Heart right ventricle (tissue), 16 donors: ENCODE measurements around the gene RPS6KA2. TPM values are rescaled to one million over a fixed set of nuclear protein-coding genes. Genes with fewer than 3 reads are reported as not detected.

Experiments
- ATAC-seq, 8 donors: fragments of 200-7000 bp; cut with Tn5 transposase; one replicate each; pipeline ENCODE4 v1.9.1; 2020; ENCODE audit warnings: mild to moderate bottlenecking in 8 of 8, moderate library complexity in 8 of 8, moderate number of reproducible peaks in 1 of 8
- DNase-seq, 2 donors: peaks; one replicate each; pipeline ENCODE4 v3.0.0-alpha.2; 2020
- H3K27ac ChIP-seq, 10 donors: fragments of 200-600 bp; sonication (generic) in 2 of 10; one replicate each; pipeline versions ENCODE4 v1.5.0 to v1.8.0; 2020 to 2022; ENCODE audit warnings: mild to moderate bottlenecking in 3 of 10
- H3K27me3 ChIP-seq, 7 donors: fragments of 200-600 bp; one replicate each; pipeline ENCODE4 v1.8.0; 2021 to 2022; ENCODE audit warnings: mild to moderate bottlenecking in 2 of 7
- H3K36me3 ChIP-seq, 9 donors: fragments of 200-600 bp; sonication (generic) in 1 of 9; one replicate each; pipeline versions ENCODE4 v1.5.0 to v1.8.0; 2020 to 2022; ENCODE audit warnings: mild to moderate bottlenecking in 2 of 9
- H3K4me1 ChIP-seq, 9 donors: fragments of 200-600 bp; sonication (generic) in 1 of 9; one replicate each; pipeline versions ENCODE4 v1.5.0 to v1.8.0; 2020 to 2022; ENCODE audit warnings: mild to moderate bottlenecking in 4 of 9
- H3K4me3 ChIP-seq, 10 donors: fragments of 200-600 bp; sonication (generic) in 2 of 10; one replicate each; pipeline versions ENCODE4 v1.5.0 to v1.8.0; 2020 to 2022; ENCODE audit warnings: mild to moderate bottlenecking in 7 of 10, moderate library complexity in 2 of 10
- H3K9me3 ChIP-seq, 11 donors: fragments of 200-600 bp in 10 of 11; sonication (generic) in 2 of 11; one replicate each; pipeline versions ENCODE4 v1.5.0 to v1.8.0; 2013 to 2022; ENCODE audit warnings: mild to moderate bottlenecking in 2 of 11, control low read depth in 1 of 11, moderate library complexity in 1 of 11
- WGBS, 2 donors: extraction: QIAGEN DNeasy Blood & Tissue Kit; methylation state at CpG; one replicate each; pipeline ENCODE4 v1.1.7; 2013; ENCODE audit warnings: inconsistent platforms in 1 of 2; 5-methylcytosine and 5-hydroxymethylcytosine counted together
- intact Hi-C, 10 donors: fragments of 100-400 bp; cut with DNase I; formaldehyde crosslinking; loops; one replicate each; pipeline versions ENCODE4 v1.11.1 to v1.14.2; 2022
- polyA plus RNA-seq, 2 donors: library from polyadenylated mRNA; stranded (reverse); fragments of 200-250 nt; gene quantifications; one replicate each; pipeline ENCODE4 v1.2.3, GENCODE V29; 2013
- total RNA-seq, 10 donors: library from RNA; stranded (reverse); fragmentation: NEBNext Ultra II Directional in 3 of 10; extraction: Animal tissue kit (Norgen Biotek cat#: 25700) in 3 of 10; gene quantifications; one replicate each; pipeline versions ENCODE4 v1.2.1 to v1.2.4, GENCODE V29; 2021 to 2023
- TF ChIP-seq, protein P1 (sequence below), 9 donors: fragments of 200-600 bp; sonication (generic) in 2 of 9; IDR thresholded peaks; one replicate each; pipeline versions ENCODE4 v1.5.0 to v1.8.0; 2021 to 2022; ENCODE audit warnings: antibody characterized with exemption in 9 of 9, mild to moderate bottlenecking in 5 of 9, moderate library complexity in 1 of 9
- donor health status: Arrhythmogenic right ventricular cardiomyopathy.
- donor health status: ischemic (EF 13 %, LVEDD 7.1; RV severe dilation, severe dysfunction).
- donor health status: healthy with polysubstance abuse.
- donor health status: DM: no; HTN: yes; CAD: no.
- donor health status: DM: no; HTN: no; CAD: no.
- donor health status: ischemic (EF 25% LVEDD 6.9; RV normal size, moderate dysfunction).
- donor health status: ischemic (EF 25% LVEDD 5.7; RV mildly dilated, moderate dysfunction).
- donor health status: healthy.
- donor health status: DM: yes; HTN: yes; CAD: no.
- donor health status: Ischemic cardiomyopathy.
- donor health status: ischemic (EF 35%, LVEDD 5.7; RV mildly dilated, moderate dysfunction).
- donor health status: nonischemic (EF 11% LVEDD 7.7; RV severe dilation, severe dysfunction).
- donor health status: DM: yes; HTN: yes; CAD: no.
- donor health status: PGD.
- donor health status: ischemic (EF 29% LVEDD 5.4; RV normal size, mild dysfunction).
- donor health status: nonischemic (EF 23%, LVEDD 6.1; RV moderate dilation, normal function).

The RPS6KA2 gene
- total and polyA plus RNA-seq, 12 donors, result 20.3 to 91.4 (median 73.7) TPM

DNA sequence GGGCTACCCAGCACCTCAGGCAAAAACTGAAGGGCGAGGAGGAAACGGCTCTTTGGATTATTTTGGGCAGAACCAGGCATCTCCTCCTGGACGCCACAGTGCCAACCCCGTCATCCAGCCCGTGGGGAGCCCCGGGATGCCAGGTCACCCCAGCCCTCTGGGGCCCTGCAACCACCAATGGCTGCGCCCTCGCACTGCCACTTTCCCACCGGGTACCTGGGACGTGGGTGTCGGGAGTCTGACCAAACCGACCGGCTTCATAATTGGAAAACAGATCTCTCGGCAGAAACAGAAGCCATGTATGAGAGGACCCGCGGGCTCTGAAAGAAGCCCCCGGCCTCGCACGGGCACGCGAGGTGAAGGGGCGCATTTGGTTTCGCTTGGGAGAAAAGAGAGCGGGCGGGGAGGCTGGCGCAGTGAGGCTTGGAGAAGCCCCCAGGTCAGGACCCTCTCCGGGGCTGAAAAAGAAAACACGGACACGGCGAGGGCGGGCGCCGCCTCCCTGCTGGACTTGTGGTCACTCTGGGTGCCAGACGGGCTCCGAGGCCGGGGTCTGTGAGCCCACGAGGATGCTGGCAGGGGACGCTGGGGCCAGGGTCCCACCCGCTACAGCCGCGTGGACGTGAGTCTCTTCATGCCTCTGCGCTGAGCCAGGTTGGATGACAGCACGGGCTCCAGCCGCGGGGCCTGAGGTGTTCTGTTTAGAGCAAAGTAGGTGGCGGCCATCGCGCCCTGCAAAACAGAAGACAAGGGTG lies 214.7 kb downstream of the RPS6KA2 start:
- intact Hi-C loops, result loop anchor here in 1 of 10 donors (5.0 kb wide), 1 partner anchor 815 kb away; no protein-coding TSS in a partner anchor
- WGBS, 2 donors, result 94 to 96% methylated on average over 47 to 49 of the region's 49 CpGs
- Histone ChIP-seq H3K27me3 (no peaks in the 10 kb centered on the region), H3K27ac (peak overlapping the region in 1 of 10 donors; percentile 44), H3K36me3 (peaks cover 0 to 66% (median 13%) of the 10 kb centered on the region in 9 donors), H3K9me3 (no peaks in the 10 kb centered on the region), H3K4me1 (no peaks in the 10 kb centered on the region), H3K4me3 (no peak overlapping the region)
- ATAC-seq, result peak in 1 of 8 donors; percentile 24
- DNase-seq, result no peak
- TF ChIP-seq, protein P1, sequence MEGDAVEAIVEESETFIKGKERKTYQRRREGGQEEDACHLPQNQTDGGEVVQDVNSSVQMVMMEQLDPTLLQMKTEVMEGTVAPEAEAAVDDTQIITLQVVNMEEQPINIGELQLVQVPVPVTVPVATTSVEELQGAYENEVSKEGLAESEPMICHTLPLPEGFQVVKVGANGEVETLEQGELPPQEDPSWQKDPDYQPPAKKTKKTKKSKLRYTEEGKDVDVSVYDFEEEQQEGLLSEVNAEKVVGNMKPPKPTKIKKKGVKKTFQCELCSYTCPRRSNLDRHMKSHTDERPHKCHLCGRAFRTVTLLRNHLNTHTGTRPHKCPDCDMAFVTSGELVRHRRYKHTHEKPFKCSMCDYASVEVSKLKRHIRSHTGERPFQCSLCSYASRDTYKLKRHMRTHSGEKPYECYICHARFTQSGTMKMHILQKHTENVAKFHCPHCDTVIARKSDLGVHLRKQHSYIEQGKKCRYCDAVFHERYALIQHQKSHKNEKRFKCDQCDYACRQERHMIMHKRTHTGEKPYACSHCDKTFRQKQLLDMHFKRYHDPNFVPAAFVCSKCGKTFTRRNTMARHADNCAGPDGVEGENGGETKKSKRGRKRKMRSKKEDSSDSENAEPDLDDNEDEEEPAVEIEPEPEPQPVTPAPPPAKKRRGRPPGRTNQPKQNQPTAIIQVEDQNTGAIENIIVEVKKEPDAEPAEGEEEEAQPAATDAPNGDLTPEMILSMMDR (IDR thresholded peaks at IDR 0.05), result no peak

DNA sequence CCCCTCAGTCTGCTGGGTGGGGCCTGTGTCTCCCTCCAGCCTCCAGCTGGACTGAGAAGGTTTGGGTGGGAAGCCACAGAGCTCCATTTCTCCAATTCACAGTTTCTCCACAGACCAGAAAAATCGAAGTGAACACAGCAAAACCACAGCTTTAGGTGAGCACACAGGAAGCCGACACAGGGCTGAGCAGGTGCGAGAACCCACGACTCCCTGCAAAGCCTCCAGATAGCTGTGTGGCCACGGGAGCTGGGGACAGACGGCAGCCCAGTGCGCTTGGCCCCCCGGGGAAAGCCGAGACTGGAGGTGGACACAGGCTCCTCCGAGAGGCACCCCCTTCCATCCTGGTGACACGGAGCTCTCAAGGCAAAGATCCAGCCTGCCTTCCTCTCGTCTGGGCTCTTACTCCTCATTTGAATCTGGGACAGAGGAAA lies 215.3 kb downstream of the RPS6KA2 start:
- ATAC-seq (no peak), DNase-seq (no peak)
- Histone ChIP-seq H3K36me3 (peaks cover 0 to 60% (median 13%) of the 10 kb centered on the region in 9 donors), H3K4me3 (no peak overlapping the region), H3K27me3 (no peaks in the 10 kb centered on the region), H3K27ac (peak overlapping the region in 1 of 10 donors; percentile 44), H3K9me3 (no peaks in the 10 kb centered on the region), H3K4me1 (no peaks in the 10 kb centered on the region)
- TF ChIP-seq, protein P1 (IDR thresholded peaks at IDR 0.05), result no peak
- intact Hi-C loops, result loop anchor here in 1 of 10 donors (5.0 kb wide), 1 partner anchor 814 kb away; no protein-coding TSS in a partner anchor
- WGBS, 2 donors, result 88 to 91% methylated on average over 12 of the region's 12 CpGs

DNA sequence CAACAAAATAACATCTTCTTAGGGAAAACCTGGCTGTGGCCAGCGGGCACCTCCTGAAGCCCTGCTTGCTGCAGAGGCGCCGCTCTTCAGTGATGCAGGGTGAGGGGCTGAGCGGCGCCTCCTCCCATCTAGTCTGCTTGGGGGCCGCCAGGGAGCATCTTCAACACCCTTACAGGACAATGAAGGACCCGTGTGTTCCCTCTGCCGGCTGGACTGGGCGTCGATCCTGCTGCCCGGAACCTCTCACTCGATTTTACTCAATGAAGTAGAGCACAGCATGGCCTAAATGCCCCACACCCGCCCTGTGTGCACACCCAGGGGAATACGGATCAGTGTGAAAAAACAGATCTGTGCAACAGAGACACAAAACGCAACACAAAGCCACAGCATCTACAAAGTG lies 215.8 kb downstream of the RPS6KA2 start:
- DNase-seq (no peak), ATAC-seq (no peak)
- WGBS, 2 donors, result 85 to 88% methylated on average over 15 of the region's 15 CpGs
- peaks cover 0 to 60% (median 13%) of the 10 kb centered on the region in 9 donors for H3K36me3 ChIP-seq
- peak overlapping the region in 1 of 10 donors; percentile 44 for H3K27ac ChIP-seq
- no peaks in the 10 kb centered on the region for H3K4me1 ChIP-seq
- no peaks in the 10 kb centered on the region for H3K9me3 ChIP-seq
- intact Hi-C loops, result loop anchor here in 1 of 10 donors (5.0 kb wide), 1 partner anchor 814 kb away; no protein-coding TSS in a partner anchor
- no peaks in the 10 kb centered on the region for H3K27me3 ChIP-seq
- H3K4me3 ChIP-seq, result no peak overlapping the region
- TF ChIP-seq, protein P1 (IDR thresholded peaks at IDR 0.05), result no peak

DNA sequence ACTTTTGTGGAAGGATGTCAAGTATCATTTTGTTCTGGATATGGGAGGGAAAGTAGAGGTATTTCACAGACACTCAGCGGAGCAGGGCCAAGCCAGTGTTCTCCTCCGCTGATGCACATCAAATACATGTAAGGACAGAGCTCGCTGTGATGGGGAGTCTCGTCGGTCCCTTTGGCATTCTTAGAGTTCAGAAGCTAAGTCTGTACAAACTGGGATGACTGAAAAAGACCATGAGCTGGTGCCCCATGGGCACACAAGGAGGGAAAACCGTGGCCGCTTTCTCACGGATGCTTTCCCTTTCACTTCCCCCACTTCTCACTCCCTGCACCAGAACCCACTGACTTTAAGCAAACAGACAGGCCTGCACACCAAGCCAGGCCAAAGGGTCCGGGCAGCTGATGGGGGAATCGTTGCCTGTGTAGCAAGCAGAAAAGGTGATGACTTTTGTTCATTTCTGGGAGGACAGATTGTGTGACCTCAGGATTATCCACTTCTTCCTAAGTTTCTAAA lies 216.6 kb downstream of the RPS6KA2 start:
- H3K36me3 ChIP-seq, result peaks cover 0 to 60% (median 13%) of the 10 kb centered on the region in 9 donors
- no peaks in the 10 kb centered on the region for H3K9me3 ChIP-seq
- DNase-seq (no peak), ATAC-seq (no peak)
- 86 to 87% methylated on average over 10 of the region's 10 CpGs for WGBS, 2 donors
- H3K4me3 ChIP-seq, result no peak overlapping the region
- no peaks in the 10 kb centered on the region for H3K4me1 ChIP-seq
- H3K27ac ChIP-seq, result no peak overlapping the region
- H3K27me3 ChIP-seq, result no peaks in the 10 kb centered on the region
- TF ChIP-seq, protein P1 (IDR thresholded peaks at IDR 0.05), result no peak
- intact Hi-C loops, result loop anchor here in 1 of 10 donors (5.0 kb wide), 1 partner anchor 813 kb away; no protein-coding TSS in a partner anchor
